ENCODE data around the gene ANAPC1.

DNA sequence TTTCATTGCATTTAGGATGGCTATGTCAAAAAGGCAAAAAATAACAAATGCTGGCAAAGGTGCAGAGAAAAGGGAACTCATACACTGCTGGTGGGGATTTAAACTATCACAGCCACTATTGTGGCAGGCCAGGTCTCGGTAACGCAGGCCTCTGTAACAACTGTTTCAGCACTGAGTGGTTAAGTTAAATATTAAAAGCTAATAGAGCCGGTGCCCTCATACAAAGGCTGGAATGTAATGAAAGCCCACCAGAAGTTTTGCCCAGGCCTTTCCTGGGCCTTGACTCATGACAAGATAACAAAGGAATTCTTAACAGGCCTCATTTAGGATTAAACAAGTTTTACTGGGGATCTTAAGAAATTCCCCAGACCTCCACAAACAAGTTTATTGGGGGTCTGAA lies 25.1 kb upstream of the ANAPC1 start:
- TF ChIP-seq, protein P1, sequence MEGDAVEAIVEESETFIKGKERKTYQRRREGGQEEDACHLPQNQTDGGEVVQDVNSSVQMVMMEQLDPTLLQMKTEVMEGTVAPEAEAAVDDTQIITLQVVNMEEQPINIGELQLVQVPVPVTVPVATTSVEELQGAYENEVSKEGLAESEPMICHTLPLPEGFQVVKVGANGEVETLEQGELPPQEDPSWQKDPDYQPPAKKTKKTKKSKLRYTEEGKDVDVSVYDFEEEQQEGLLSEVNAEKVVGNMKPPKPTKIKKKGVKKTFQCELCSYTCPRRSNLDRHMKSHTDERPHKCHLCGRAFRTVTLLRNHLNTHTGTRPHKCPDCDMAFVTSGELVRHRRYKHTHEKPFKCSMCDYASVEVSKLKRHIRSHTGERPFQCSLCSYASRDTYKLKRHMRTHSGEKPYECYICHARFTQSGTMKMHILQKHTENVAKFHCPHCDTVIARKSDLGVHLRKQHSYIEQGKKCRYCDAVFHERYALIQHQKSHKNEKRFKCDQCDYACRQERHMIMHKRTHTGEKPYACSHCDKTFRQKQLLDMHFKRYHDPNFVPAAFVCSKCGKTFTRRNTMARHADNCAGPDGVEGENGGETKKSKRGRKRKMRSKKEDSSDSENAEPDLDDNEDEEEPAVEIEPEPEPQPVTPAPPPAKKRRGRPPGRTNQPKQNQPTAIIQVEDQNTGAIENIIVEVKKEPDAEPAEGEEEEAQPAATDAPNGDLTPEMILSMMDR (IDR thresholded peaks at IDR 0.05), result no peak
- TF ChIP-seq POLR2AphosphoS5 (IDR thresholded peaks at IDR 0.05), result no peak

Measured in breast epithelium (tissue), 3 donors.